HPDE6-E6E7 (cell line): ENCODE measurements around the gene NPHP4.

ENCODE experiments used
- DNase-seq: peaks from one replicate; pipeline ENCODE4 v3.0.0; 2011; ENCODE audit warnings: missing footprints; ENCODE audit errors: extremely low spot score

The NPHP4 gene

DNA sequence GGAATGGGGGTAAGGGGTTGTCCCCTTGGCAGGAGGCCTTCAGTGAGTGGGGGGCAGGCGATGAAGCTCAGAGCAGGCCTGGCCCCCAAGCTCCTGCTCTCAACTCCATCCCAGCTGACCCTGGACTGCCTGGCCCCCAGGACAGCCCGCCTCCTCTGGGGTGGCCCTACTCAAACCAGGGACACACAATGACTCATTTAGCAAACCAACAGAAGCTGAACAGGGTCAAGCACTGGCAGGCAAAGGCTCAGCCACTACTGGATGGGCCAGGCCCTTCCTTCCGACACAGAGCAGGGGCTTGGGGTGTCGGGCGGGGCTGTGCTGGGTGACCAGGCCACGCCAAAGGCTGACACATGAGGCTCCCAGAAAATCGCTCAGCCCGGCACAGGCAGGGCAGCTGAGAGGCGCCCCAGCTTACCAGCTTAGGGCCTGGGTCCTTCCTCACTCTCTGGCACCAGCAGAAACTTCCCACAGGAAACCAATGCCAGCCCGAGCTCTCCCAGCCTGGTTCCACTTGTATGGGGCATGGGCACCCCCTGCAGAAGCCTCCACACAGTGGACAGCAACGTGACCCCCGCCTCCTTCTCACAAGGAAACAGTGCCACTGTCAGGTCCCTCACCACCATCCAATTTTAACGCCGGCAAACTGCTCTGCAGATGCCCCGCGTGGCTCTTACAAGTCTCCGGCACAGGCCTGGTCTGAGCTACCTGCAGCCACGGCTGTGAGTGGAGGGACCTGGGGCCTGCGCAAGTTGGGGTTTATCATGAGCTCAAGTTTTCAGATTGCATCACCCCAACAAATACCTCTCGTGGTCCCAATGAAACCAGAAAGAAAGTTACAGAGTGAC, 114.3 kb downstream of the NPHP4 start:
- no peak for DNase-seq

DNA sequence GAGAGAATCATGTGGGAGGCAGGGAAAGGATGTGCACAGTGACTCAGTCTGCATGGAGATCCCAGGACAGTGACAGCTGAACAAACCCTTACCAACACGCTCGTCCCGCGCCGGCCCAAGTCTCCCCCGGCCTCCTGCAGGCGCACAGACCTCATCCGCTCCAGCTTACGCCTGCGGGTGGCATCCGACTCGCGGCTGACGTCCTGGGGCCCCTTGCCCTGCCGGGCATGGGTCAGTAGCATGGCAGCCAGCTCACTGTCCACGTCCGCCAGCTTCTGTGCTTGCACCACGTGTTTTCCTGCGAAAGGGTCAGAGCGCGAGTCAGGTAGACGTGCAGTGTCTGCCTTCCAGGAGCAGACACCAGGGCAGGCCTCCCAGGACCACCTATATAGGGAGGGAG, 115.2 kb downstream of the NPHP4 start:
- no peak for DNase-seq

DNA sequence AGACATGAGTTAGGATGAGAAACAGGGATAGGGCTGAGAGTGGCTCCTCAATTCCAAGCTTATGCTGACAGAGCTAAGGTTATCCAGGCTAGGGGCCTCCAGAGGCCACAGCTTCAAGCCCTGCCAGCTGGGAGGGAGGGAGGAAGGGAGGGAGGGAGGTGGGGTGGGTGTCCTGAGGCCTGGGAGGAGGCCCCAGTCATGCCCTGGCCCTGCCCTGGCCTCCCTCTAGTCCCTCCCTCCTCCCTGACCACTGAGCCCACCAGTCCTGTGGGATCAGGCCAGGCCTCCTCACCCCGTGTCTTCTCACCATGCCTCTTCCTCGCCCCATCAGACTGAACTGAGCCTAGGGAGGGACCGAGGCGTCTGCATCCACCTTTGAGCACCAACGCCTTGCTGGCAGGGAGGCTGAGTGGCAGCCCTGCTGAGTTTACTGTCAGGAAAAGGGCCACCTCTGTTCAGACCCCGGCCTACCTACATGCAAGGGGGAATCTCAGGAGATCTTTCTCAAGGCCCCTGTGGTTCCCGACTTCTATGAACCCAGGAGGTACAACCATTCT, 116.1 kb downstream of the NPHP4 start:
- no peak for DNase-seq

DNA sequence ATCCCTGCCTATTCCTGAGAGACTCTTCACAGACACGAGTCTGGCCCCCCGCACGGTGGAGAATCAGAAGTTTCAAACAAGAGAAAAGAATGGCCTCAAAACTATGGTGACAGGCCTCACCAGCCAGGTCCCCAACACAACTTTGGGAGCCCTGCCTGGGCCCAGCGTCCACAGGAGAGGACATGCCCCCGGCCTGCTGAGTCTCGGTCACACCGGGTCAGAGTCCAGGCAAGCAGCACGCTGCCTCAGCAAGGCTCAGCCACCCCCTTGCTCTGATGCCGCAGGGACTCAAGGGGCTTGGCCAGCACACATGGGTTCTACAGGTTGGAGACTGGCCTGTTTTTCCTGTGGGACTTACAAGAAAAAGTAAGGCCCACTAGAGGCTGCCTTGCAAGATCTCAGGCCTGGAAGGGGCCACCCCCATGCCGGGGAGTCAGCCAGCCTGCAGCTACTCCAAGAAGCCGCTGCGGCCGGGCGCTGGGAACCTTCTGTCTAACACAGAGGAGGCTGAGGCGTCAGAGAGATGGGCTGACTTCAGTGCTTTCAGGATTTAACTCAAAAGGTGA, 116.8 kb downstream of the NPHP4 start:
- DNase-seq = no peak

DNA sequence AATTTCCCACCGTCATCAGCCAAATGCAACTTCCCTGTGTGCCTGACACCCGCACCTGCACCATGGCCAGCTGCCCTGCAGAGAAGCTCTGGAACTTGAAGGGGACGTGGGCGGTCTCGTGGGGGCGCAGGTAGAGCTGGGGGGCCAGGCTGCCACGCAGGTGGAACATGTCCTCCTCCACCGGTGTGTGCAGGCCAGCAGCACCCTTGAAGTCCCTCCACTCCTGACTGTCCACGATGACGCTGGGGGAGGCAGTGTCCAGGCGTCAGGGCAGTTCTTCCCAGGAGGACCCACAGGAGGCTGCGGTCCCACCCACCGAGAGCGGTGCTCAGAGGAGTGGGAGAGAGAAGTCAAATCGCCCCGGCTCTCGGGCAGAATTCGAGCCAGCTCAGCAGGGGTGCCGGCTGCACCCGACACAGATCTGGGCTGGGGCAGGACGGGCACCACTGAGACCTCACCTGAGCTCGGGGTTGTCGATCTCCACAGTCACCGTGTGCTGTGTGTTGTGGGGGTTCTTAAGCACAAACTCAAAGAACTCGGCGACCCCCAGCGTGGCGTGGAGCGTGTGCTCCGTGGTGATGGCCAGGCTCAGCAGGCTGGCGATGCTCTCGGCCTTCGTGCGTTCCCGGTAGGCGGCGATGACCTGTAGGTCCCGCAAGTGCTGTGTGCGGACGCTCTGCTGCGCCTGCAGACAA, 117.7 kb downstream of the NPHP4 start:
- DNase-seq = no peak

DNA sequence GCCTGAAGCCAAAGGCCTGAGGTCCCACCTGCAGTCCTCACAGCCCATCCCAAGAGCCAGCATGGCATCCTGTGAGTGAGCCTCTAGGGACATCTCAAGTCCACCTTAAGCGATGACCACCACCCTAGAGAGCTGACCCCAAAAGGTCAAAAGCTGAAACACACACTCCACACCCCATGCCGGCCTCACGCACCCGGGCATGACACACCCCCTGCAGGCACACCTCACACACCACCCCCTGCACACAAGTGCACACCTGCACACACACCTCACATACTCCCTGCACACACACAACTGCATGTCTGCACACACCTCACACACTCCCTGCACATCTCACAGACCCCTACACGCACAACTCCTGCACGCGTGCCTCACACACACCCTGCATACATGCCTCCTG, 118.7 kb downstream of the NPHP4 start:
- DNase-seq = no peak

DNA sequence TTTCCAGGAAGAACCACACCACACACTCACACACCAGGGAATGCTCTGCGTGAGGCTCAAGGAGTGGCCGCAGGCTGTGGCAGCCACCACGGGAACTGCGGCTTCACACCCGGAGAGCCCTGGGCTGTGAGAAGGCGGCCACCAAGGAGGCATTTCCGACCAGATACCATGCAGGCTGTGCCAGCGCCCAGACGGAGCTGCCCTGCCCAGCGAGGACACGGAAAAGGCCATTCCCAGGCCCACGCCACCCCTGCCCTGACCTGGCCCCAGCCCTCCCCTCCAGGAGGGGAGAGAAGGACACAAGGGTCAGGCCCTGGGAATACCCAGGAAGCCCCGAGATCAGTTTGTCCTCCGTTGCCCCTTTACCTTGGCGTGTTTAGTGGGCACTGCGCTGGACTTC, 119.3 kb downstream of the NPHP4 start:
- no peak for DNase-seq

DNA sequence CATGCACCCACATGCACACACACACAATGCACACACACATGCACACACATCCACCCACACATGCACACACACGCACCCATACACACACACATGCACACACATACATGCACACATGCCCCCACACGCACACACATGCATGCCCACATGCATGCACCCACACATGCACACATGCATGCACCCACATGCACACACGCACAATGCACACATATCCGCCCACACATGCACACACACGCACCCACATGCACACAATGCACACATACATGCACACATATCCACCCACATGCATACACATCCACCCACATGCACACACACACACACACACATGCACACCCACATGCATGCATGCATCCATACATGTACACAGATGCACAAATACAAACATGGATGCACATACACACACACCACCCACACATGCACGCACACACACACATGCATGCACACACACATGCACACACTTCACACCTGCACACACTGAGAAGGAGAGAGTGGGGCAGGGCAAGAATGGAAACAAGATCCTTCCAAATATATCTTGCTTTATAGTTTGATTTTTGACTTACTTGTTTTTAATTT, 123.2 kb downstream of the NPHP4 start:
- DNase-seq = no peak

DNA sequence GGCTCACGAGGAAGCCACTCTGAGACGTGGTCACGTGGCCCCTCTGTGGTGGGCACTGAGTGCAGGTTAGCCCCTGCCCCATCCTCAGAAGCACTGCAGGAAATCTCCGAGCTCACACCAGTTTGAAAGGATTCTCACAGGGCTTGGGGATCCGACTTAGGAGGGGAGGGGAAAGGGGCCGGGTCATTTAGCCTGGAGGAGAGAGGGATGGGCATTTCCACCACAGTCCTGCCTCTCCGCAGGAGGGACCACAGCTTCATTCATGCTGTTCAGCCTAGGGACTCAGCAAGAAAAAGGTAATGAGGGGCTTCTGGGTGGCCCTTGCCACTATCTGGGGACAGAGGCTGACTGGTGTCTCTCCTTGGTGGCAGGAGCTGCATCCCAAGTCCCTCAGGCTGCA, 126.5 kb downstream of the NPHP4 start:
- no peak for DNase-seq

DNA sequence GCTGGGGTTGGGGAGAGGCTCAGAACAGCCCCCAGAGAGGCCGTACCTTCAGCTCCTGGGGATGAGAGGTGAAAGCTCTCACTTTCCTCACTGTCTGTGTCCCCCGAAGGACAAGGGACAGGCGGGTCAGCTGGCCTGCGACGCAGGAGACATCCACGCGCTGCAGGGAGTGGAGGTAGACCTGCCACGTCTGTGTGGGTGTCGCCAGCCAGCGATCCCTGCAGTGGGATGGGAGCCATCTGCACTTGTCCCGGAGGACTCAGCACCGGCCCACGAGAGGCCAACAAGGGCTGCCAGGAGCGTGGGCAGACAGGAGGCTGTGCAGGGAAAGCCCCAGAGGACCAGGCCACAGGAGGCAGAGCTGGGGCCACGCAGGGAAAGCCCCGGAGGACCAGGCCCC, 127.2 kb downstream of the NPHP4 start:
- no peak for DNase-seq

DNA sequence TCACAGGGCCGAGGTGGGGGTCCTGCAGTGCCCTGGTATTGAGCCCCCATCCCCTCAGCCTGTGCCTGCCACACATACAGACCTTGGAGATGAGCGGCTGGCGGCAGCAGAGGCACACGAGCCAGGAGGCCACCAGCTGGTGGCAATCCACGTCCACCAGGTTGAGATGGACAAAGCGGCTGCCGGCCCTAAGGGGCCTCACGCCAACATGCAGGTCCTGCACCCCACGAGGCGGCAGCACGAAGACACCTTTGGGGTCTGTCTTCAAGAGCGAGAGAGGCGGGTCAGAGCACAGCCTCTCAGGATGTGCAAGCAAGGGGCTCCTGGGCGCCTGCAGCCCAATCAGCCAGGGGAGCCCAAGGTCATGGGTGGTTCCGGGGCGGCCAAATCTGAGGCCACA, 128.0 kb downstream of the NPHP4 start:
- no peak for DNase-seq

DNA sequence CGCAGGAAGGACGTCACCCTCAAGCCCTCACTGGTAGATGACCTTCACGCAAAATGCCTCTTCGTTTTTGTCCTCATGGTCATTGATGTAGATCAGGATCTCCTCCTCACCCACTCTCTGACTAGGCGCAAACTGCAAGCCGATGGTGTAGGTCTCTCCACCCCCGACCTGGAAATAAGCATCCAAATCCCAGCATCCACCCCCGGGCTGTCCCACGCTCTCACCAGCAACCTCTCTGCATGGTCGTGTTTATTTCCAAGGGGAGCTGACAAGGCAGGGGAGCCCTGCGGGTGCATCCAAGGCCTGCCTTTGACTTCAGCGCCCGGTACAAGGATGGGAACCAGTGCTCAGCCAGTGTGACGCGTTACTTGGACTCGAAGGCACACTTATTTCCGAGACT, 129.0 kb downstream of the NPHP4 start:
- DNase-seq = no peak

DNA sequence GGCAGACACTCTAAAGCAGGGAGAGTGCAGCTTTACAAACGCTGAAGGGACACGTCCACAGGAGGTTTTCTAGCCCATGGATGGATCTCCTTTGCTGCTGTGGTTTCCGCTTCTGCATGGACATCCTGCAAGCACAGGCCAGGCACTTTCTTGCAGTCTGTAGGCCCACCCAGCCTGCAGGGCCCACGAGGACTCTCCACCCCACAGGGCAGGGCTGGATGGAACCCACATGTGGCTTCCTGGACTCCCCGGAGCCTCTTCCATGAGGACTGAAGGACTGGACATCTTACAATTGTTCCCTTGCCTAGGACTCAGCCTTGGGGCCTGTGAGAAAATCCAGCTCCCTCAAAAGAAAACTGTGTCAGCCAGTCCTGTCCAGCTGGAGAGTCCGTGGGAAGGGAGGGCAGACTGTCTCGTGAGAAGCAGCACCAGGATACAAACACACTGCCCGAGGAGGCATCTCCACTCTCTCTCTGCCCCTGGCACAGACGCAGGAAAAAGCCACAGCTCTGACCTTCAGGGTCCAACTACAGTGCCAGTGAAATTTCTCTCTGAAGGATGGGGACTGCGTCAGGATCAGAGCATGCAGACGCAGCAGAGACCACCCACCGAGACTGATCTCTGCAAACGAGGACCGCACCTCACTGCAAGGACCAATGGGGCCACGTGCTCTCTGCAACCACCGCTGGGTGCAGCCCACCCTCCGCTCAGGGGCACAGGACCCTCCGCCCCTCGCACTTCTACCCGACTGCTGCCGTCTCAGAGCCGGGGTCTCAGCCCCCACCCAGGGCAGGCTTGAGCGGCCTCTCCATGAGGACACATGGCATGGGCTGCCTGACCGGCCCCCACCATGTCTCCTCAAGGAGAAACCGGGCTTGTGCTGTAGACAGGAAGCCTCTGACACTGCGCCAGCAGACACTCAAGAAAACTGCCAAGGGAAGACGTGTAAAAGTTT, 130.1 kb downstream of the NPHP4 start:
- DNase-seq = no peak

DNA sequence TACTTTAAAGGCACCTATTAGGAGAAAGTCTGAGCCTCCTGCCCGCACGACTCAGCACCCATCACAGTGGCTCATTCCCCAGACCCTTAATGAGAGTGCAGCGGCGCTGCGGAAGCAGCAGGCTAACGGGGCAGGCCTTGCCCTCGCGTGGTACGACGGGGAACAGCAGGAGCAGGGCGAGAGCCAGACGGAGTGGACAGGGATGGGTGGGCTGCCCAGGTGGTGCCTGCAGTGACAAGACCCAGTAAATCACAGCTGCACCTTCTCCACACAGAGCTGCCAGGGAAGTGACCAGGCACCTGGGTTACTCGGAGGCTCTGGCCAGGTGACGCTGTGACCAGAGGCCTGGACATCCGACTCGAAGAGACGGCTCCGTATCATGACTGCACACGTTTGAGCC, 131.9 kb downstream of the NPHP4 start:
- DNase-seq = no peak

DNA sequence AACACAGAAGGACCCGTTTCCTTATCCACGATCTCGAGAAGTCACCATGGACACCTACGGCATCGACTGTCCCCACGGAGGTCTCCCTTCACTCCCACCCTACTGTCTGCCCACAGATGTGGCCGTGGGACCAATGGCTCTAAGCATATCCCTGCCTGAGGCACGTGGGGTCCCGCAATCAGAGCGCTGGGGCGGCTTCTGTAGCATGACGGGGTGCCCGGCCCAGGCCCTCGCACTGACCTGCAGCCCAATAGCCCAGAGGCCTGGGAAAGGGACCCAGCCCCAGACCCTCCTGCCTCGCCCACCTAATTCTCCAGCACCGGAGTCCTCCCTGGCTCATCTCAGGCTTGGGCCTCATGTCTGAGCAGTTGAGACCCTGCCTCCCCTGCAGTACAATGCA, 132.5 kb downstream of the NPHP4 start:
- no peak for DNase-seq

DNA sequence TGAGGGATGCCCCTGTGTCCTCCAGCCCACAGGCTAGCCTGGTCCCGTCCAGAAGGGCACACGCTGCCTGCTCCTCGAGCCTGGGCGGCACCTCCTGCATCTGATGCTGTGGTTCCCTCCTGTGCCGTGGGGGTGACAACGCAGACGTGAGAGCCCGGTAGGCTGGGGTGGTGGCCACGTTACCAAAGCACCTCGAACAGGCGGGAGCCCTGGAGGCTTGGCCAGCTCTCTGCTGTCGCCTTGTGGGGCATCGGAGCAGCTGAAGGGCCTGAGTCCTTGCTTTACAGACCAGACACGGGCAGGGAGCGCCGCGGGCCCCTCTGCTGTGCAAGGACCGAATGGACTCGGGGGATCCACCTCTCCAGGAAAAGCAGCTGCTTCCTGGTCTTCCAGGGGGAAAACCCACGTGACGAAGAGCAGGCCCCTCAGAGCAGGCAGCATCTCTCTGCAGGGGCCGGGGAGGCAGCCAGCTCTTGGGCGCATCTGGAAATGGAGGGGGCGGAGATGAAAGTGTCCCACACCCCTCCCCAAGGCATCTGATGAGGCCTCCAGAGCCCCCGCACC, 133.3 kb downstream of the NPHP4 start:
- no peak for DNase-seq

DNA sequence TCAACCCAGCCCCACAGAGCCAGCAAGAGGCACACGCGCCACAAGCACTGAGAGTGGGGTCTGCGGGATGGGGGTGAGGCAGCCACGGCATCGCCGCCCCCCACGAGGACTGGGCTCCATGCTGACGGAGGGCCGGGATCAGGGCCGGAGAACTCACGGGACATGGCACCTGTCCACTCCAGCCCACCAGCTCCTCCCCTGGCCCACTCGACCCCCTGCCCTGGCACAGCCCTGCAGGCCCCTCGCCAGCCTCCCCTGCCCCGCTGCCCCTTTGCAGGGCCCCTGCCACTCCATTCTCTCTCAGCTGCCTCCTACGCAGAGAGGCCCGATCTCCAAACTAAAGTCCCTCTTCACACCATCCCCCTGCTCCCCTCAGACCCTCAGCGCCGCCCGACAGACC, 134.0 kb downstream of the NPHP4 start:
- DNase-seq = no peak

DNA sequence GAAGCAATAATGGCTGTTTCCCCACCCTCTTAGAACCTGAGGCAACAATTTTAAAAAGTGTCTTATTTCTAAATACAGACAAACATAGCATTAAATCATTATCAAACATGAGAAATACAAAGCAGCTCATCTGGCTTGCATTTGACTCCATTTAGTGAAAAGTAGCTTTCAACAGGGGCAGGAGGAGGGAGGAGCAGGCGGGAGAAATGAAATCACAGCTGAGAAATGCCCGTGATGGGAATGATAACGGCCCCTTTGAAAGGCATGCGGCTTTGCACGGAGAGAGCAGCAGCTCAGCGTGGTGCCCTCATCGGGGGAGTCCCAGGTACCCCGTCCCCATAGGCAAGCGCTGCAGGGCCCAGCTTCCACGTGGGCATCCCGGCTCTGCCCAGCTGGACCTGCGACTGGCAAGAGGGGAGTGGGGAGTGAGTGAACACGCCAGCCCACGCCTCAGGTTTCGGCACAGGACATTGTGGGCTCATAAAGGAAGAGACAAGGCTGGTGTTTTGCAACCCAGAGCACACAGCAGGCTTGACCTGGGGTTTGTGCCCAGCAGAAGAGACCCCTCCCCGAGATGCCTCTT, 134.6 kb downstream of the NPHP4 start:
- DNase-seq = no peak

DNA sequence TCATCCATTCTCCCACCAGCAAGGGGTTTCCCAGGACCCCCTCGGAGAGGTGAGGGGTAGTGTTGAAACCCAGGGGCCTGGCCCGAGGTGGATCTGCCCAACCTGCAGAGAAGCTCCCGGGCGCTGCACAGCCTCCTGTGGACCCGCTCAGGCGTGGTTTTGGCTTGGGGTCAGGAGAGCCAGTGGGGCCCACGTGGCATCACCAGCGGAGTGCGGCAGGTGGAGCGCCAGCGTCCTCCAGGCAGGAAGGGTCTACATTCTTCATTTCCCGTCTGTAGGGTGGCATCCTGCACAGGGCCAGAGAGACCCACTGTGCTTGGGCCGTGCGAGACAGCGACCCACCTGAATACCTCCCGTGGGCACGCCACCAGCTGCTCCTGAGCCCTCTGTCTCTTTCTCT, 135.2 kb downstream of the NPHP4 start:
- no peak for DNase-seq

DNA sequence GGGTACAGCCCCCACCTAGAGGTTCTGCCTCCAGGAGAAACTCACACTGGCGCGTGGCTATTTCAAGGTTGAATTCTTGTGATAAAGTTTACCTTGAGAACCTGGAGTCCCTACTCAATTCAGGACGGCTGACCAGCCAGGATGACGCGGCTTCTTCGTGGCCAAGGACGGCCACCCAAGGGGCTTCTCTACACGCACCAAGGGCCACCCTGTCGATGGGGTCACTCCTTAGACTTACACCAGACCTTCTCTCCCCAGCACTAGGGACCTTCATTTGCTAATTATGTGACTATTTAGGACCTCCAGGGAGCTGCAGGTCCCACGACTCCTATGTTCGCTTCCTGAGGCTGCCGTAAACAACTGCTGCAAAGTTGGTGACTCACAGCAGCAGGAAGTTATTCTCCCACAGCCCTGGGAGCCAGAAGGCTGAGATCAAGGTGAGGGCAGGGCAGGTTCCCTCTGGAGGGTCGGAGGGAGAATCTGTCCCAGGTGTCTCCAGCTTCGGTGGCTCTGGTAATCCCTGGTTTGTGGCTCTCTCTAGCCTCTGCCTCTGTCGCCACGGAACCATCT, 135.9 kb downstream of the NPHP4 start:
- no peak for DNase-seq
